SJSA1 (cell line): ENCODE results near the gene TWNK. TPM values are rescaled to one million over a fixed set of nuclear protein-coding genes. Genes with fewer than 3 reads are reported as not detected.

ENCODE experiments used
- DNase-seq, 2 experiments: peaks; one replicate each; pipeline ENCODE4 v3.0.0-alpha.2; 2015 to 2020; ENCODE audit warnings: low spot score in 2 of 2, low read depth in 1 of 2
- H3K27ac ChIP-seq: fragments of 250-450 bp; sonication (Bioruptor Pico); 2 replicates; pipeline ENCODE4 v1.5.1; 2020; ENCODE audit warnings: mild to moderate bottlenecking, moderate library complexity
- H3K27me3 ChIP-seq: fragments of 250-450 bp; sonication (Bioruptor Pico); replicated peaks from 2 replicates; pipeline ENCODE4 v1.5.1; 2020; ENCODE audit warnings: mild to moderate bottlenecking, moderate library complexity
- H3K36me3 ChIP-seq: fragments of 250-450 bp; sonication (Bioruptor Pico); 2 replicates; pipeline ENCODE4 v1.5.1; 2020; ENCODE audit warnings: mild to moderate bottlenecking
- H3K4me1 ChIP-seq: fragments of 250-450 bp; sonication (Bioruptor Pico); replicated peaks from 2 replicates; pipeline ENCODE4 v1.6.1; 2021; ENCODE audit warnings: mild to moderate bottlenecking
- H3K4me3 ChIP-seq: fragments of 250-450 bp; sonication (Bioruptor Pico); 2 replicates; pipeline ENCODE4 v1.5.1; 2020; ENCODE audit warnings: mild to moderate bottlenecking
- H3K9me3 ChIP-seq: fragments of 250-450 bp; sonication (Bioruptor Pico); replicated peaks from 2 replicates; pipeline ENCODE4 v1.5.1; 2020; ENCODE audit warnings: mild to moderate bottlenecking
- total RNA-seq: library from RNA; depleted of rRNA; stranded (reverse); fragments of >200 nt; shearing (Covaris generic); gene quantifications from 2 replicates; pipeline ENCODE4 v1.2.3, GENCODE V29; 2014; rRNA removed

The TWNK gene
- 4.3 and 7.5 TPM in 2 replicates for total RNA-seq

GRCh38 chr10:100986952-100987684 is at the start of gene TWNK, which contains the start of gene MRPL43:
Gene TWNK (plus strand): TSS chr10:100987543. CDS start chr10:100988211, 668 bp downstream.
Gene MRPL43 (minus strand): TSS chr10:100987497. CDS start chr10:100987443, 54 bp downstream.
- peak; percentile 75 to 80 for DNase-seq
- H3K9me3 ChIP-seq, result no peaks in the 10 kb centered on the region
- H3K27ac ChIP-seq, result no peak within 1 kb of the TSS
- no peaks in the 10 kb centered on the region for H3K27me3 ChIP-seq
- peaks cover 16% of the 10 kb centered on the region for H3K4me1 ChIP-seq
- H3K4me3 ChIP-seq, result peak within 1 kb of the TSS; percentile 90
- peaks cover 66% of the 10 kb centered on the region for H3K36me3 ChIP-seq

- peak in 1 of 2 experiments; percentile 62 for DNase-seq
- H3K36me3 ChIP-seq, result peaks cover 90% of the 10 kb centered on the region
- H3K27ac ChIP-seq, result peak overlapping the region; percentile 65
These were observed 47.5 kb upstream of the TWNK start for GRCh38 chr10:100939763-100940344.

GRCh38 chr10:100942229-100942628 is 45.1 kb upstream of the TWNK start:
- Histone ChIP-seq H3K9me3 (no peaks in the 10 kb centered on the region), H3K27me3 (no peaks in the 10 kb centered on the region), H3K27ac (no peak overlapping the region), H3K4me3 (no peak overlapping the region), H3K4me1 (peaks cover 17% of the 10 kb centered on the region), H3K36me3 (peaks cover 94% of the 10 kb centered on the region)
- DNase-seq, result no peak

More at GRCh38 chr10:100939763-100940344, 47.5 kb upstream of the TWNK start:
- H3K27me3 ChIP-seq, result no peaks in the 10 kb centered on the region
- H3K4me3 ChIP-seq, result no peak overlapping the region
- no peaks in the 10 kb centered on the region for H3K9me3 ChIP-seq
- H3K4me1 ChIP-seq, result peaks cover 17% of the 10 kb centered on the region

- Histone ChIP-seq H3K27ac (no peak overlapping the region), H3K36me3 (peaks cover 94% of the 10 kb centered on the region), H3K9me3 (no peaks in the 10 kb centered on the region), H3K27me3 (no peaks in the 10 kb centered on the region), H3K4me1 (peaks cover 17% of the 10 kb centered on the region), H3K4me3 (no peak overlapping the region)
- DNase-seq, result no peak
These were observed 43.8 kb upstream of the TWNK start for GRCh38 chr10:100943508-100943907.

- H3K27ac ChIP-seq, result no peak overlapping the region
- no peaks in the 10 kb centered on the region for H3K9me3 ChIP-seq
- no peak overlapping the region for H3K4me3 ChIP-seq
- H3K27me3 ChIP-seq, result no peaks in the 10 kb centered on the region
- H3K4me1 ChIP-seq, result no peaks in the 10 kb centered on the region
- H3K36me3 ChIP-seq, result peaks cover 98% of the 10 kb centered on the region
- DNase-seq, result no peak
These were observed 41.6 kb upstream of the TWNK start for GRCh38 chr10:100945754-100946153.

GRCh38 chr10:100948916-100949315 is 38.4 kb upstream of the TWNK start:
- H3K27ac ChIP-seq, result no peak overlapping the region
- no peaks in the 10 kb centered on the region for H3K4me1 ChIP-seq
- H3K36me3 ChIP-seq, result peaks cover 96% of the 10 kb centered on the region
- H3K27me3 ChIP-seq, result no peaks in the 10 kb centered on the region
- DNase-seq, result no peak
- H3K9me3 ChIP-seq, result no peaks in the 10 kb centered on the region
- no peak overlapping the region for H3K4me3 ChIP-seq

- Histone ChIP-seq H3K4me3 (no peak overlapping the region), H3K9me3 (no peaks in the 10 kb centered on the region), H3K27ac (no peak overlapping the region), H3K4me1 (0 out of 2 replicates have a peak, but pooled peaks cover 3% of the 10 kb centered on the region), H3K36me3 (peaks cover 83% of the 10 kb centered on the region), H3K27me3 (no peaks in the 10 kb centered on the region)
- DNase-seq, result no peak
These were observed 27.1 kb upstream of the TWNK start for GRCh38 chr10:100960251-100960650.

GRCh38 chr10:100962351-100963080 is 24.8 kb upstream of the TWNK start:
- H3K36me3 ChIP-seq, result peaks cover 80% of the 10 kb centered on the region
- H3K27me3 ChIP-seq, result no peaks in the 10 kb centered on the region
- no peak for DNase-seq
- H3K4me1 ChIP-seq, result 0 out of 2 replicates have a peak, but pooled peaks cover 2% of the 10 kb centered on the region
- H3K9me3 ChIP-seq, result no peaks in the 10 kb centered on the region
- no peak overlapping the region for H3K4me3 ChIP-seq
- no peak overlapping the region for H3K27ac ChIP-seq

- Histone ChIP-seq H3K36me3 (peaks cover 70% of the 10 kb centered on the region), H3K9me3 (no peaks in the 10 kb centered on the region), H3K27ac (no peak overlapping the region), H3K4me1 (peaks cover 2% of the 10 kb centered on the region), H3K27me3 (no peaks in the 10 kb centered on the region), H3K4me3 (no peak overlapping the region)
- no peak for DNase-seq
These were observed 23.5 kb upstream of the TWNK start for GRCh38 chr10:100963826-100964225.

- Histone ChIP-seq H3K27ac (no peak overlapping the region), H3K36me3 (peaks cover 53% of the 10 kb centered on the region), H3K9me3 (no peaks in the 10 kb centered on the region), H3K27me3 (no peaks in the 10 kb centered on the region), H3K4me3 (no peak overlapping the region), H3K4me1 (peaks cover 11% of the 10 kb centered on the region)
- no peak for DNase-seq
These were observed 21.5 kb upstream of the TWNK start for GRCh38 chr10:100965820-100966219.

GRCh38 chr10:100966887-100967286 is 20.5 kb upstream of the TWNK start:
- Histone ChIP-seq H3K4me1 (peaks cover 14% of the 10 kb centered on the region), H3K36me3 (peaks cover 45% of the 10 kb centered on the region), H3K27ac (no peak overlapping the region), H3K9me3 (no peaks in the 10 kb centered on the region), H3K27me3 (no peaks in the 10 kb centered on the region), H3K4me3 (no peak overlapping the region)
- DNase-seq, result no peak

- H3K27ac ChIP-seq, result no peak overlapping the region
- no peak overlapping the region for H3K4me3 ChIP-seq
- no peak for DNase-seq
- H3K4me1 ChIP-seq, result peaks cover 18% of the 10 kb centered on the region
- H3K27me3 ChIP-seq, result no peaks in the 10 kb centered on the region
- H3K36me3 ChIP-seq, result peaks cover 40% of the 10 kb centered on the region
- no peaks in the 10 kb centered on the region for H3K9me3 ChIP-seq
These were observed 20.0 kb upstream of the TWNK start for GRCh38 chr10:100967332-100967731.

- H3K4me3 ChIP-seq, result no peak overlapping the region
- DNase-seq, result no peak
- H3K4me1 ChIP-seq, result peaks cover 18% of the 10 kb centered on the region
- no peaks in the 10 kb centered on the region for H3K27me3 ChIP-seq
- H3K36me3 ChIP-seq, result peaks cover 31% of the 10 kb centered on the region
- no peaks in the 10 kb centered on the region for H3K9me3 ChIP-seq
- H3K27ac ChIP-seq, result no peak overlapping the region
These were observed 19.1 kb upstream of the TWNK start for GRCh38 chr10:100968062-100968736.
